ENCODE results near the gene NACA.

GRCh38 chr12:56723352-56723751 lies 1.7 kb downstream of the NACA start:
- TF ChIP-seq CTCF (IDR thresholded peaks at IDR 0.05; ENCODE audit: low read depth, low read length) (no peak), POLR2A (IDR thresholded peaks at IDR 0.05; ENCODE audit: extremely low read depth, insufficient read length) (no peak), MAX (IDR thresholded peaks at IDR 0.05; ENCODE audit: low read depth, low read length) (no peak)

Data from NB4 (cell line).